ENCODE measurements around the gene USO1. TPM values are rescaled to one million over a fixed set of nuclear protein-coding genes. Genes with fewer than 3 reads are reported as not detected.

The USO1 gene
- total and polyA plus RNA-seq, 9 of the 15 experiments (the other 6 are each of a cell fraction or from before 2014, with no cell fraction given), result 19.3 to 97.8 (median 48.5) TPM

- H3K4me1 ChIP-seq (replicated peaks in 1 of 2; ENCODE audit: control insufficient read depth in 2 of 2, insufficient read depth in 2 of 2, low read length in 2 of 2), result peaks cover 0 to 17% of the 10 kb centered on the region in 2 experiments; a peak in 3 of 5 replicates
- FAIRE-seq (no peak), DNase-seq (ENCODE audit: extremely low read depth in 1 of 4, low spot score in 3 of 4) (no peak), ATAC-seq (no peak)
- no peak overlapping the region for H3K9ac ChIP-seq (ENCODE audit: insufficient read depth in 1 of 2, low read depth in 2 of 2, low read length in 2 of 2)
- ChIA-PET POLR2A (no interaction called here), CTCF (ENCODE audit: low intra/inter-chr PET ratio) (no interaction called here)
- H3K79me2 ChIP-seq (ENCODE audit: control insufficient read depth, insufficient read depth, low read length), result no peaks in the 10 kb centered on the region
- H2AFZ ChIP-seq (ENCODE audit: low read depth, low read length), result no peak overlapping the region
- H3K4me3 ChIP-seq, result no peak overlapping the region
- H3K27ac ChIP-seq (ENCODE audit: extremely low read depth, low read depth, low read length), result no peak overlapping the region
- in situ Hi-C loops (cut with MboI), result loop anchor here (5.0 kb wide), 1 partner anchor 269 kb away; no protein-coding TSS in a partner anchor
- intact Hi-C loops (cut with micrococcal nuclease), result loop anchor here (5.0 kb wide), 1 partner anchor 124 kb away; the partner anchor contains the start of gene USO1
- H3K36me3 ChIP-seq (ENCODE audit: control insufficient read depth, insufficient read depth, low read length), result no peaks in the 10 kb centered on the region
- BruUV-seq (replicated peaks), result no TSS peak
- no peaks in the 10 kb centered on the region for H3K9me1 ChIP-seq (ENCODE audit: control insufficient read depth, insufficient read depth, low read length)
- no peaks in the 10 kb centered on the region for H4K20me1 ChIP-seq (replicated peaks; ENCODE audit: control insufficient read depth, insufficient read depth, low read length)
- H3K4me2 ChIP-seq (ENCODE audit: insufficient read depth, low read length), result no peak overlapping the region
- H3K9me3 ChIP-seq (replicated peaks; ENCODE audit: control insufficient read depth, insufficient read depth, low read depth, low read length), result no peaks in the 10 kb centered on the region
- WGBS (ENCODE audit: insufficient coverage, low coverage, missing lambda C conversion rate), result 46% methylated on average over 2 of the region's 2 CpGs
- peaks cover 0 to 6% of the 10 kb centered on the region in 2 experiments; a peak in 2 of 5 replicates for H3K27me3 ChIP-seq (ENCODE audit: control insufficient read depth in 2 of 2, insufficient read depth in 2 of 2, low read length in 2 of 2)
- no peak for TF ChIP-seq ZNF785 (CRISPR knock-in tag; IDR thresholded peaks at IDR 0.05)
- TF ChIP-seq, protein P1, sequence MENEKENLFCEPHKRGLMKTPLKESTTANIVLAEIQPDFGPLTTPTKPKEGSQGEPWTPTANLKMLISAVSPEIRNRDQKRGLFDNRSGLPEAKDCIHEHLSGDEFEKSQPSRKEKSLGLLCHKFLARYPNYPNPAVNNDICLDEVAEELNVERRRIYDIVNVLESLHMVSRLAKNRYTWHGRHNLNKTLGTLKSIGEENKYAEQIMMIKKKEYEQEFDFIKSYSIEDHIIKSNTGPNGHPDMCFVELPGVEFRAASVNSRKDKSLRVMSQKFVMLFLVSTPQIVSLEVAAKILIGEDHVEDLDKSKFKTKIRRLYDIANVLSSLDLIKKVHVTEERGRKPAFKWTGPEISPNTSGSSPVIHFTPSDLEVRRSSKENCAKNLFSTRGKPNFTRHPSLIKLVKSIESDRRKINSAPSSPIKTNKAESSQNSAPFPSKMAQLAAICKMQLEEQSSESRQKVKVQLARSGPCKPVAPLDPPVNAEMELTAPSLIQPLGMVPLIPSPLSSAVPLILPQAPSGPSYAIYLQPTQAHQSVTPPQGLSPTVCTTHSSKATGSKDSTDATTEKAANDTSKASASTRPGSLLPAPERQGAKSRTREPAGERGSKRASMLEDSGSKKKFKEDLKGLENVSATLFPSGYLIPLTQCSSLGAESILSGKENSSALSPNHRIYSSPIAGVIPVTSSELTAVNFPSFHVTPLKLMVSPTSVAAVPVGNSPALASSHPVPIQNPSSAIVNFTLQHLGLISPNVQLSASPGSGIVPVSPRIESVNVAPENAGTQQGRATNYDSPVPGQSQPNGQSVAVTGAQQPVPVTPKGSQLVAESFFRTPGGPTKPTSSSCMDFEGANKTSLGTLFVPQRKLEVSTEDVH (IDR thresholded peaks at IDR 0.05; ENCODE audit: low read depth, partially characterized antibody), result no peak
- no peak for TF ChIP-seq TCFL5 (CRISPR knock-in tag; conservative IDR thresholded peaks at IDR 0.05)
- no peak for TF ChIP-seq PURB (CRISPR knock-in tag; IDR thresholded peaks at IDR 0.05; ENCODE audit: low read depth)
- no peak for TF ChIP-seq SRSF1 (IDR thresholded peaks at IDR 0.05; ENCODE audit: low read depth, low read length)
- no peak for TF ChIP-seq NCOR1 (IDR thresholded peaks at IDR 0.05)
- no peak for TF ChIP-seq KAT8 (IDR thresholded peaks at IDR 0.05; ENCODE audit: low read depth)
- no peak for TF ChIP-seq ZNF561 (CRISPR knock-in tag; conservative IDR thresholded peaks at IDR 0.05)
- no peak for TF ChIP-seq ZNF3 (CRISPR knock-in tag; IDR thresholded peaks at IDR 0.05)
- TF ChIP-seq KLF1 (tag; IDR thresholded peaks at IDR 0.05), result no peak
- TF ChIP-seq BDP1 (IDR thresholded peaks at IDR 0.05; ENCODE audit: insufficient read depth, insufficient read length), result no peak
- TF ChIP-seq ZNF280B (CRISPR knock-in tag; IDR thresholded peaks at IDR 0.05), result no peak
- no peak for TF ChIP-seq ZNF324 (CRISPR knock-in tag; IDR thresholded peaks at IDR 0.05)
- TF ChIP-seq CGGBP1 (CRISPR knock-in tag; IDR thresholded peaks at IDR 0.05), result no peak
- no peak for TF ChIP-seq ZNF282 (CRISPR knock-in tag; IDR thresholded peaks at IDR 0.05)
- no peak for TF ChIP-seq VEZF1 (CRISPR knock-in tag; IDR thresholded peaks at IDR 0.05)
- TF ChIP-seq KAT2B (IDR thresholded peaks at IDR 0.05; ENCODE audit: low read depth, low read length), result no peak
- no peak for TF ChIP-seq CHD4 (IDR thresholded peaks at IDR 0.05; ENCODE audit: insufficient read depth, insufficient replicate concordance, low read depth, low read length, poor library complexity, severe bottlenecking)
Measured at GRCh38 chr4:75845992-75846391, 121.6 kb downstream of the USO1 start.
